Panc1 (cell line): Measurements from ENCODE around the gene ZDHHC1. TPM values are rescaled to one million over a fixed set of nuclear protein-coding genes. Genes with fewer than 3 reads are reported as not detected.

Source experiments
- ATAC-seq: fragments of 200-7000 bp; cut with Tn5 transposase; 2 replicates; pipeline ENCODE4 v1.9.1; 2020; ENCODE audit warnings: mild to moderate bottlenecking, moderate library complexity
- BruUV-seq: library from RNA; stranded (reverse); fragments of 400-500 nt; replicated peaks from 2 replicates; lab custom pipeline; 2021; lab: Mats Ljungman, UMichigan
- CTCF ChIA-PET: fragments of 300-600 bp; sonication (Branson Sonifier 250); formaldehyde crosslinking; loops from one replicate; lab custom pipeline; 2022; ENCODE audit warnings: antibody characterized with exemption; lab: Charles Lee
- POLR2A ChIA-PET: fragments of 300-600 bp; sonication (Branson Sonifier 250); formaldehyde crosslinking; loops from one replicate; lab custom pipeline; 2022; ENCODE audit warnings: antibody characterized with exemption; lab: Charles Lee
- DNase-seq: peaks from one replicate; pipeline ENCODE4 v3.0.0-alpha.2; 2010; ENCODE audit warnings: low read depth, low spot score
- H3K27ac ChIP-seq: 2 replicates; pipeline ENCODE4 v1.5.1; 2011; ENCODE audit warnings: mild to moderate bottlenecking, low read length, inconsistent platforms
- H3K27me3 ChIP-seq: fragments of 200-500 bp; sonication (Bioruptor generic); 2 replicates; pipeline ENCODE4 v1.6.0; 2014; ENCODE audit warnings: low read length, inconsistent platforms; ENCODE audit not compliant: control insufficient read depth, insufficient read depth
- H3K36me3 ChIP-seq: fragments of 200-500 bp; sonication (Bioruptor generic); 2 replicates; pipeline ENCODE4 v1.5.1; 2014; ENCODE audit warnings: inconsistent platforms, mild to moderate bottlenecking, low read length, moderate library complexity; ENCODE audit not compliant: control insufficient read depth, insufficient read depth
- H3K4me1 ChIP-seq: 2 replicates; pipeline ENCODE4 v1.5.1; 2011; ENCODE audit warnings: inconsistent platforms, mild to moderate bottlenecking, low read length, moderate library complexity; ENCODE audit not compliant: control insufficient read depth, insufficient read depth
- H3K4me3 ChIP-seq, 2 experiments: 2 replicates each; pipeline ENCODE4 v1.5.1; 2011 to 2012; ENCODE audit warnings: low read depth in 2 of 2, low read length in 2 of 2, mild to moderate bottlenecking in 2 of 2, inconsistent platforms in 1 of 2, moderate library complexity in 1 of 2
- H3K9me3 ChIP-seq: fragments of 200-500 bp; sonication (Bioruptor generic); 2 replicates; pipeline ENCODE4 v1.5.1; 2014; ENCODE audit warnings: low read depth, mild to moderate bottlenecking, inconsistent platforms, low read length, moderate library complexity; ENCODE audit not compliant: control insufficient read depth, insufficient read depth
- CTCF ChIP-seq: fragments of 450-650 bp; IDR thresholded peaks from 2 replicates; pipeline ENCODE4 v1.5.1; 2017; ENCODE audit warnings: mild to moderate bottlenecking
- POLR2AphosphoS5 ChIP-seq: IDR thresholded peaks from 2 replicates; pipeline ENCODE4 v1.6.1; 2012; ENCODE audit warnings: mild to moderate bottlenecking, low read depth, low read length, moderate library complexity
- REST ChIP-seq, 2 experiments: IDR thresholded peaks; 2 replicates each; pipeline ENCODE4 v1.6.1; 2011 to 2012; ENCODE audit warnings: low read depth in 2 of 2, control low read depth in 1 of 2, low read length in 1 of 2, mild to moderate bottlenecking in 1 of 2, moderate library complexity in 1 of 2; ENCODE audit not compliant: insufficient read depth in 1 of 2
- SIN3A ChIP-seq: IDR thresholded peaks from 2 replicates; pipeline ENCODE4 v1.6.1; 2012; ENCODE audit warnings: low read depth, mild to moderate bottlenecking, low read length, moderate library complexity, borderline replicate concordance; ENCODE audit not compliant: insufficient read depth
- TCF7L2 ChIP-seq: IDR thresholded peaks from 2 replicates; pipeline ENCODE4 v1.6.1; 2011; ENCODE audit warnings: mild to moderate bottlenecking, low read depth, low read length, inconsistent platforms
- in situ Hi-C: cut with HindIII; loops from 2 replicates; pipeline ENCODE4 v1.10.0; 2016; ENCODE audit warnings: low sequenced_read_pairs, low pct_unique_long_range_greater_than_20kb
- intact Hi-C: fragments of 100-400 bp; cut with micrococcal nuclease; formaldehyde crosslinking; loops from one replicate; pipeline ENCODE4 v1.10.0; 2022; ENCODE audit not compliant: unreplicated experiment
- total RNA-seq: library from RNA; stranded (reverse); gene quantifications from one replicate; pipeline ENCODE4 v1.2.1, GENCODE V29; 2021; ENCODE audit not compliant: unreplicated experiment

The ZDHHC1 gene
- total RNA-seq, 1 experiment from 2014 or later, result 7.8 TPM

GRCh38 chr16:67396159-67397035 is 19.9 kb downstream of the ZDHHC1 start:
- H3K27ac ChIP-seq, result no peak overlapping the region
- BruUV-seq, result no TSS peak
- no peaks in the 10 kb centered on the region; the same call in 1 of the 2 replicates for H3K4me1 ChIP-seq
- H3K9me3 ChIP-seq, result no peaks in the 10 kb centered on the region
- intact Hi-C loops, result no loop called here
- ChIA-PET CTCF (interaction anchor here (0.5 kb wide), 1 partner anchor 1676 kb away, joined by 3 read pairs; no protein-coding TSS in a partner anchor), POLR2A (no interaction called here)
- H3K27me3 ChIP-seq, result no peaks in the 10 kb centered on the region
- H3K4me3 ChIP-seq, result no peak overlapping the region
- no peaks in the 10 kb centered on the region for H3K36me3 ChIP-seq
- in situ Hi-C loops, result no loop called here
- DNase-seq (no peak), ATAC-seq (no peak)
- TF ChIP-seq REST (IDR thresholded peaks at IDR 0.05; ENCODE audit: insufficient read depth in 1 of 2, low read depth in 2 of 2, low read length in 1 of 2), result no peak
- no peak for TF ChIP-seq TCF7L2
- TF ChIP-seq SIN3A, result no peak
- no peak for TF ChIP-seq CTCF
- TF ChIP-seq POLR2AphosphoS5, result no peak

- Histone ChIP-seq H3K36me3 (no peaks in the 10 kb centered on the region), H3K4me3 (no peak overlapping the region), H3K9me3 (no peaks in the 10 kb centered on the region), H3K4me1 (no peaks in the 10 kb centered on the region; the same call in 1 of the 2 replicates), H3K27me3 (no peaks in the 10 kb centered on the region), H3K27ac (no peak overlapping the region)
- BruUV-seq, result no TSS peak
- intact Hi-C loops, result no loop called here
- TF ChIP-seq REST (IDR thresholded peaks at IDR 0.05; ENCODE audit: insufficient read depth in 1 of 2, low read depth in 2 of 2, low read length in 1 of 2) (no peak), CTCF (no peak), SIN3A (no peak), POLR2AphosphoS5 (no peak)
- ChIA-PET CTCF (interaction anchor here (0.5 kb wide), 1 partner anchor 1677 kb away, joined by 3 read pairs; no protein-coding TSS in a partner anchor), POLR2A (no interaction called here)
- DNase-seq (no peak), ATAC-seq (no peak)
- in situ Hi-C loops, result no loop called here
Observed at GRCh38 chr16:67395458-67396158, 20.7 kb downstream of the ZDHHC1 start.
